Heart left ventricle (tissue), 13 donors: ENCODE data around the gene CFAP65.

Source experiments
- POLR2A ChIP-seq, 2 donors: fragments of 450-650 bp; IDR thresholded peaks; one replicate each; pipeline ENCODE4 v1.6.1; 2017; ENCODE audit warnings: antibody characterized with exemption in 2 of 2, mild to moderate bottlenecking in 2 of 2, moderate library complexity in 2 of 2
- TF ChIP-seq, protein P1 (sequence below), 12 donors: fragments of 200-600 bp; sonication (generic) in 4 of 12; IDR thresholded peaks; one replicate each; pipeline versions ENCODE4 v1.5.0 to v1.8.0; 2018 to 2022; ENCODE audit warnings: antibody characterized with exemption in 12 of 12, mild to moderate bottlenecking in 5 of 12
- donor health status: ischemic (EF 13 %, LVEDD 7.1; RV severe dilation, severe dysfunction).
- donor health status: DM: no; HTN: yes; CAD: no.
- donor health status: DM: no; HTN: no; CAD: no.
- donor health status: ischemic (EF 25% LVEDD 6.9; RV normal size, moderate dysfunction).
- donor health status: ischemic (EF 25% LVEDD 5.7; RV mildly dilated, moderate dysfunction).
- donor health status: ischemic (EF 35%, LVEDD 5.7; RV mildly dilated, moderate dysfunction).
- donor health status: nonischemic (EF 11% LVEDD 7.7; RV severe dilation, severe dysfunction).
- donor health status: DM: yes; HTN: yes; CAD: no.
- donor health status: PGD.
- donor health status: ischemic (EF 29% LVEDD 5.4; RV normal size, mild dysfunction).
- donor health status: nonischemic (EF 23%, LVEDD 6.1; RV moderate dilation, normal function).

DNA sequence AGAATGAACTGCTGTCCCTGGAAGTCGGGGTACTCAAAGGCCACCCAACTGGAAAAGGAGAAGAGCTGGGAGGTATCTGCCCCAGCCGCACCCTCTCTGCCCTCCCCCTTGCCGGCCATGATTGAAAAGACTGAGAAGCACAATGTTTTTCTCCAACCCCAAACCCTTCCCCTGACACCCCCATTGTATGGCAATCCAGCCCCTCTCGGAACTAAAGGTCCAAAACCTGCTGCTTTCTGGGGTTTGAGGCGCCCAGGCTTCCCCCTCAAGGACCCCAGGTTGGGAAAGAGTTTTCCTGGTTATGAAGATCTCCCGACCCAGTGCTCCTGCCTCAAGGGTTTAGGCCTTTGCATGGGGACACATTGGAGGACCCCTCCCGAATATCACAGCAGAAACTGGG, 49.1 kb downstream of the CFAP65 start:
- TF ChIP-seq, protein P1, sequence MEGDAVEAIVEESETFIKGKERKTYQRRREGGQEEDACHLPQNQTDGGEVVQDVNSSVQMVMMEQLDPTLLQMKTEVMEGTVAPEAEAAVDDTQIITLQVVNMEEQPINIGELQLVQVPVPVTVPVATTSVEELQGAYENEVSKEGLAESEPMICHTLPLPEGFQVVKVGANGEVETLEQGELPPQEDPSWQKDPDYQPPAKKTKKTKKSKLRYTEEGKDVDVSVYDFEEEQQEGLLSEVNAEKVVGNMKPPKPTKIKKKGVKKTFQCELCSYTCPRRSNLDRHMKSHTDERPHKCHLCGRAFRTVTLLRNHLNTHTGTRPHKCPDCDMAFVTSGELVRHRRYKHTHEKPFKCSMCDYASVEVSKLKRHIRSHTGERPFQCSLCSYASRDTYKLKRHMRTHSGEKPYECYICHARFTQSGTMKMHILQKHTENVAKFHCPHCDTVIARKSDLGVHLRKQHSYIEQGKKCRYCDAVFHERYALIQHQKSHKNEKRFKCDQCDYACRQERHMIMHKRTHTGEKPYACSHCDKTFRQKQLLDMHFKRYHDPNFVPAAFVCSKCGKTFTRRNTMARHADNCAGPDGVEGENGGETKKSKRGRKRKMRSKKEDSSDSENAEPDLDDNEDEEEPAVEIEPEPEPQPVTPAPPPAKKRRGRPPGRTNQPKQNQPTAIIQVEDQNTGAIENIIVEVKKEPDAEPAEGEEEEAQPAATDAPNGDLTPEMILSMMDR (IDR thresholded peaks at IDR 0.05): no peak
- no peak for TF ChIP-seq POLR2A (IDR thresholded peaks at IDR 0.05)
